Stimulated activated naive CD8-positive, alpha-beta T cell treated with anti-CD3 and anti-CD28 coated beads, Interleukin-15, amount 100 ng/mL, for 72 hours (primary cell): ENCODE results near the gene ADPGK.
A peak's percentile ranks its signal among the peaks of the same experiment; 100 is the strongest.
"Not testable (repeated sequence)": the region's sequence is repeated elsewhere in the genome, so short reads cannot be mapped to it uniquely, and the experiment has no call there.

Experiments
- ATAC-seq: fragments of 150-1000 bp; cut with Tn5 transposase; 2 replicates; pipeline ENCODE4 v1.10.0; 2021; ENCODE audit warnings: mild to moderate bottlenecking, moderate library complexity
- DNase-seq, 2 donors: peaks; one replicate each; pipeline ENCODE4 v3.0.0; 2021 to 2022
- H3K27ac Mint-ChIP-seq, 2 donors: one replicate each; pipeline ENCODE4 v1.8.0; 2022; ENCODE audit warnings: mild to moderate bottlenecking in 2 of 2, mixed read lengths in 2 of 2, moderate library complexity in 2 of 2
- H3K27me3 Mint-ChIP-seq: one replicate; pipeline ENCODE4 v1.8.0; 2022; ENCODE audit warnings: mixed read lengths
- H3K4me1 Mint-ChIP-seq: one replicate; pipeline ENCODE4 v1.8.0; 2022; ENCODE audit warnings: mild to moderate bottlenecking, mixed read lengths
- H3K4me3 Mint-ChIP-seq, 2 donors: one replicate each; pipeline ENCODE4 v1.8.0; 2022; ENCODE audit warnings: mild to moderate bottlenecking in 2 of 2, mixed read lengths in 2 of 2, moderate library complexity in 1 of 2
- H3K9me3 Mint-ChIP-seq, 2 donors: one replicate each; pipeline ENCODE4 v1.8.0; 2022; ENCODE audit warnings: mixed read lengths in 2 of 2

ADPGK gene

GRCh38 chr15:72783640-72784455, at the start of gene ADPGK:
Gene ADPGK, minus strand, starts transcription at chr15:72783758. Its CDS starts 67 bp downstream, at chr15:72783691.
- DNase-seq (peak; percentile 95 to 97), ATAC-seq (peak; percentile 87)
- Mint-ChIP-seq H3K27me3 (no peaks in the 10 kb centered on the region), H3K27ac (peak within 1 kb of the TSS; percentile 99 to 100), H3K4me3 (peak within 1 kb of the TSS; percentile 86 to 98), H3K9me3 (no peaks in the 10 kb centered on the region), H3K4me1 (peaks cover 60% of the 10 kb centered on the region)

DNA sequence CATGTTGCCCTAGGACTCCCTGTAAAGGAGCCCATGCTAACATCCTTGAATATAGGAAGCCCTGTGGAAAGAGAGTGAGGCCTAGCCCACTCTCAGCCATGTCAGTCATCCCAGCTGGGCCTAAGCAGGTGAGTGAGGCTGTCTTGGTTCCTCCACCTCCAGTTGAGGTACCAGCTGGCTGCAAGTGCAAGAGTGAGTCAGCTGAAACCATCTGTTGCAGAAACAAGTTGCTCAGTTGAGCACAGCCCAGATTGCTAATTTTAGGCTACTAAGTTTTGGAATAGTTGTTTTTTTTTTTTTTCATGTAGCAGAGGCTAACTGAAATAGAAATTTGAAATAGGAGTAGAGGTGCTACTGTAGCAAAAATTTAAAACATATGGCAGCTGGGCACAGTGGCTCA, 43.7 kb upstream of the ADPGK start:
- DNase-seq (no peak), ATAC-seq (no peak)
- H3K9me3 Mint-ChIP-seq: no peaks in the 10 kb centered on the region
- no peak overlapping the region for H3K4me3 Mint-ChIP-seq
- no peaks in the 10 kb centered on the region for H3K4me1 Mint-ChIP-seq
- no peak overlapping the region for H3K27ac Mint-ChIP-seq
- peaks cover 44% of the 10 kb centered on the region for H3K27me3 Mint-ChIP-seq

GRCh38 chr15:72826611-72827010, 43.1 kb upstream of the ADPGK start:
- DNase-seq (no peak), ATAC-seq (no peak)
- peaks cover 38% of the 10 kb centered on the region for H3K27me3 Mint-ChIP-seq
- peak overlapping the region in 1 of 2 donors; percentile 73 for H3K27ac Mint-ChIP-seq
- H3K4me3 Mint-ChIP-seq: no peak overlapping the region
- no peaks in the 10 kb centered on the region for H3K4me1 Mint-ChIP-seq
- no peaks in the 10 kb centered on the region for H3K9me3 Mint-ChIP-seq

DNA sequence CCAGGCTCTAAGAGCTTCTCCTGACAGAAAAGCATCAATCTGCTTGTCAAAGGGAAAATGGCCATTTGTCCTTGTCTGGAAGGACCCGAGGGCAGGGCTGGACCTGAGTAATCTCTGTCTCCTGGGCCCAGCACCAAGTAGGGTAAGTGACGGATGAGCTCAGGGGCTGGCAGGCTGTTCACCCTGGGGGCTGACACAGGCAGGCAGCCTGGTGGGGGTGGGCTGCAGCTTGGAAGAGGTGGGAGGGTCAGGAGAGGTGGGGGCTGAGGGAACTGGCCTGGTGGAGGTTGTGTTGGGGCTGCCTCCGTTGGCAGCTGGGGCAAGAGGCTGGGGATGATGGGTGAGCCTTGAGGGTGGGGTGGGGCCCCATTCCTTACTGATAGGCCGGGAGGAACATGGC, 42.3 kb upstream of the ADPGK start:
- DNase-seq (no peak), ATAC-seq (no peak)
- no peaks in the 10 kb centered on the region for H3K9me3 Mint-ChIP-seq
- no peaks in the 10 kb centered on the region for H3K4me1 Mint-ChIP-seq
- H3K27ac Mint-ChIP-seq: no peak overlapping the region
- H3K27me3 Mint-ChIP-seq: peaks cover 30% of the 10 kb centered on the region
- H3K4me3 Mint-ChIP-seq: no peak overlapping the region

GRCh38 chr15:72824781-72825180, 41.2 kb upstream of the ADPGK start:
- no peak for ATAC-seq
- H3K4me1 Mint-ChIP-seq: no peaks in the 10 kb centered on the region
- DNase-seq: no peak
- H3K27me3 Mint-ChIP-seq: peaks cover 19% of the 10 kb centered on the region
- no peak overlapping the region for H3K4me3 Mint-ChIP-seq
- H3K9me3 Mint-ChIP-seq: no peaks in the 10 kb centered on the region
- H3K27ac Mint-ChIP-seq: no peak overlapping the region

GRCh38 chr15:72824112-72824511, 40.6 kb upstream of the ADPGK start:
- Mint-ChIP-seq H3K9me3 (no peaks in the 10 kb centered on the region), H3K27me3 (peaks cover 24% of the 10 kb centered on the region), H3K27ac (no peak overlapping the region), H3K4me1 (no peaks in the 10 kb centered on the region), H3K4me3 (no peak overlapping the region)
- ATAC-seq (no peak), DNase-seq (no peak)

DNA sequence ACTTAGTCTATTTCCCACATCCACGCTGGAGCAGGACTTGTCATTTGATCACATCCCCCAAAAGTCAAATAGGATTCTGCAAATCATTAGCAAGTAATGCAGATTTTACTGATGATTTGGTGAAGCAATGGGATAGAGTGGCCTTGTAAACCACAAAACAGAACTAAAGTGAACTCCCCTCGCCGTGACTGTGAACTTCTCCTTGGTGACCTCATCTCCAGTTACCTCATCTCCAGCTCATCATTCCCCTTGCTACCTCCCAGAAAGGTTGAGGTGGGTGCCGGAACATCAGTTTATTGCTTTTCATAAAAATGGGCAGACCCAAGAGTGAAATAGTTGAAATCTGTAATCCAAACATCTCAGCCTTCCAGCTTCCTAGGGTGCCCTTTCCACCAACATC, 36.7 kb upstream of the ADPGK start:
- Mint-ChIP-seq H3K9me3 (no peaks in the 10 kb centered on the region), H3K4me3 (no peak overlapping the region), H3K4me1 (no peaks in the 10 kb centered on the region), H3K27me3 (peaks cover 13% of the 10 kb centered on the region), H3K27ac (no peak overlapping the region)
- ATAC-seq (no peak), DNase-seq (no peak)

- Mint-ChIP-seq H3K27me3 (peaks cover 5% of the 10 kb centered on the region), H3K4me3 (no peak overlapping the region), H3K4me1 (no peaks in the 10 kb centered on the region), H3K9me3 (no peaks in the 10 kb centered on the region), H3K27ac (no peak overlapping the region)
- no peak for ATAC-seq
- DNase-seq: no peak
These were observed 35.1 kb upstream of the ADPGK start for GRCh38 chr15:72818632-72819031.

- H3K4me1 Mint-ChIP-seq: no peaks in the 10 kb centered on the region
- H3K4me3 Mint-ChIP-seq: no peak overlapping the region
- ATAC-seq (no peak), DNase-seq (no peak)
- no peak overlapping the region for H3K27ac Mint-ChIP-seq
- no peaks in the 10 kb centered on the region for H3K27me3 Mint-ChIP-seq
- no peaks in the 10 kb centered on the region for H3K9me3 Mint-ChIP-seq
These were observed 29.9 kb upstream of the ADPGK start for GRCh38 chr15:72813345-72814004.

GRCh38 chr15:72809329-72809728, 25.8 kb upstream of the ADPGK start:
- H3K27ac Mint-ChIP-seq: no peak overlapping the region

DNA sequence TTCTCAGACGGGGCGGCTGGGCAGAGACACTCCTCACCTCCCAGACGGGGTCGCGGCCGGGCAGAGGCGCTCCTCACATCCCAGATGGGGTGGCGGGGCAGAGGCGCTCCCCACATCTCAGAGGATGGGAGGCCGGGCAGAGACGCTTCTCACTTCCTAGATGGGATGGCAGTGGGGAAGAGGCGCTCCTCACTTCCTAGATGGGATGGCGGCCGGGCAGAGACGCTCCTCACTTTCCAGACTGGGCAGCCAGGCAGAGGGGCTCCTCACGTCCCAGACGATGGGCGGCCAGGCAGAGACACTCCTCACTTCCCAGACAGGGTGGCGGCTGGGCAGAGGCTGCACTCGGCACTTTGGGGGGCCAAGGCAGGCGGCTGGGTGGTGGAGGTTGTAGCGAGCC, 23.8 kb upstream of the ADPGK start:
- ATAC-seq, H3K27me3 Mint-ChIP-seq, H3K4me1 Mint-ChIP-seq, H3K27ac Mint-ChIP-seq, H3K4me3 Mint-ChIP-seq, DNase-seq, H3K9me3 Mint-ChIP-seq: not testable (repeated sequence)

More at GRCh38 chr15:72809329-72809728, 25.8 kb upstream of the ADPGK start:
- ATAC-seq (no peak), DNase-seq (no peak)
- Mint-ChIP-seq H3K4me1 (no peaks in the 10 kb centered on the region), H3K9me3 (no peaks in the 10 kb centered on the region), H3K27me3 (peaks cover 6% of the 10 kb centered on the region), H3K4me3 (no peak overlapping the region)

DNA sequence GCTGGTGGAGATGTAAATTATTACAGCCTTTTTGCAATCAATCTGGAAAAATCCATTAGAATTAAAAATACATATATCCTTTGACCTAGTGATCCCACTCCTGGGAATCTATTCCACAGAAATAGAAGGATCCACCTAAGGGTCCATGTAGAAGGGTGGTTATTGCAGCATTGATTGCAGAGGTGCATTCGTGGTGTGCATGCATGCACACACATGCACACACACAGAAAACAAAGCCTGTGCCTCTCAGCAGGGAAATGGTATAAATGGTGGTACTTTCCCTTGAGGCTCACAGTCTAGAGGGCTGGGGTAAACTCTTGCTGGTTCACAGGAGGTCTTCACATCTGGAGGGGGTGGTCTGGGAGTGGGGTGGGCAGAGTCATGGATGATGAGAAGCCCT, 19.4 kb upstream of the ADPGK start:
- H3K4me3 Mint-ChIP-seq: no peak overlapping the region
- H3K27me3 Mint-ChIP-seq: peaks cover 31% of the 10 kb centered on the region
- no peak for DNase-seq
- H3K9me3 Mint-ChIP-seq: no peaks in the 10 kb centered on the region
- H3K27ac Mint-ChIP-seq: no peak overlapping the region
- H3K4me1 Mint-ChIP-seq: no peaks in the 10 kb centered on the region
- no peak for ATAC-seq

- ATAC-seq (no peak), DNase-seq (no peak)
- H3K27ac Mint-ChIP-seq: no peak overlapping the region
- peaks cover 10% of the 10 kb centered on the region for H3K4me1 Mint-ChIP-seq
- H3K4me3 Mint-ChIP-seq: no peak overlapping the region
- peaks cover 43% of the 10 kb centered on the region for H3K27me3 Mint-ChIP-seq
- H3K9me3 Mint-ChIP-seq: no peaks in the 10 kb centered on the region
These were observed 18.2 kb upstream of the ADPGK start for GRCh38 chr15:72801590-72802325.

- Mint-ChIP-seq H3K27ac (no peak overlapping the region), H3K4me3 (no peak overlapping the region), H3K4me1 (peaks cover 15% of the 10 kb centered on the region), H3K9me3 (no peaks in the 10 kb centered on the region), H3K27me3 (peaks cover 50% of the 10 kb centered on the region)
- ATAC-seq (no peak), DNase-seq (no peak)
These were observed 17.4 kb upstream of the ADPGK start for GRCh38 chr15:72800833-72801481.

GRCh38 chr15:72797834-72798233, 14.3 kb upstream of the ADPGK start:
- ATAC-seq: no peak
- DNase-seq: no peak

More at GRCh38 chr15:72797834-72798233, 14.3 kb upstream of the ADPGK start:
- Mint-ChIP-seq H3K9me3 (no peaks in the 10 kb centered on the region), H3K27ac (no peak overlapping the region), H3K4me1 (peaks cover 15% of the 10 kb centered on the region), H3K27me3 (peaks cover 52% of the 10 kb centered on the region), H3K4me3 (peak overlapping the region in 1 of 2 donors; percentile 5)
